Myocyte (in vitro differentiated cells): ENCODE measurements around the gene EMD. TPM values are rescaled to one million over a fixed set of nuclear protein-coding genes. Genes with fewer than 3 reads are reported as not detected.
A peak's percentile ranks its signal among the peaks of the same experiment; 100 is the strongest.

Experiments
- DNase-seq: peaks from one replicate; pipeline ENCODE4 v3.0.0-alpha.2; 2012; ENCODE audit warnings: low read depth
- total RNA-seq: library from RNA; depleted of rRNA; stranded (reverse); fragments of >200 nt; gene quantifications from 2 replicates; pipeline ENCODE4 v1.2.3, GENCODE V29; 2014

EMD gene
- total RNA-seq, 1 donor from 2014 or later: 53.2 TPM

DNA sequence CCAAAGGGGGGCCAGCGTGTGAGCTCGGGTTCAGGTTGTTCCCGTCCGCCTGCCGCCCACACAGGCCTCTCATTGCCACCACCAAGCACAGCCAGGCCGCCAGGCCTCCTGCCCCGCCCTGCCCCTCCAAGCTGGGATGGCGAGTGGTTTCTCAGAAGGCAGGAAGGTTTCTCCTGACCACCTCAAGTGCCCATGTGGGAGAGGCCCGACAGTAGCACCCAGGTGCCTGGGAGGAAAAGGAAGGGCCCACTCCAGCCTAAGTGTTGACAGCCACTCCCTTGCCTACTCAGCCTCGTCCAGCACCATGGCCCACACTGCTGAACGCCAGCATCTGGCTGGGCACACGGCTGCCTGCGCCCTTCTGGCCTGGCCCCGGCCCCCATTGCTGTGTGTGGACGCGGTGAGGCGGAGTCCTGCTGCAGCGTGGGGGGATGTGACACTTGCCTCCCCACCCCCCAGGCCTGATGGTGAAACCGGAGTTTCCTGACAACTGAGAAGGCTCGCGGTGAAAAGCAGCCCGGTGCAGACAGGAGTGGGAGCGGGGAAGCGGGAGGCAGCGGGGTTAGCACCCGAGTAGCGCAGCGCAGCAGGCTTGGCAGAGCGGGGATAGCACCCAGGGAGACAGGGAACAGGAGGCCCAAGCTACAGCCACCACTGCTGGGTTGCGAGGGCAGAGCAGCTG lies 23.9 kb upstream of the EMD start:
- no peak for DNase-seq

- no peak for DNase-seq
Observed at GRCh38 chrX:154355776-154356140, 23.3 kb upstream of the EMD start.

- no peak for DNase-seq
Observed at GRCh38 chrX:154356596-154356995, 22.5 kb upstream of the EMD start.

DNA sequence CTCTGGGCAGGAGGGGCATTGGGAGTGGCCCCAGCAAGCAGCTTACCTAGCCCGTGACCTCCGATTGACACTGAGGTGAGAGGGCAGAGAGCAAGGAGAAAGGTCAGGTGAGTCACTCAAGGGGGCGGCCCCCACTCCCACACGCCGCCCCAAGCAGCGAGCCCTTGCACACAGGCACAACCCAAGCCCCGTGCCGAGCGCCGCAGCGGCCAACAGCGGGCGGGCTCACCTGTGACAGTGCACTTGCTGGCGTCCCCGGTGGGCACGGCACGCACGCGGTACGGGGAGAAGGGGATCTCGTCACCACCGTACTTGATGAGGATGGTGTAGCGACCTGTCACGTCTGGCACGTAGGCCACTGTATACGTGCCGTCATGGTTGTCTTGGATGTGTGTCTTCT lies 21.9 kb upstream of the EMD start:
- no peak for DNase-seq

DNA sequence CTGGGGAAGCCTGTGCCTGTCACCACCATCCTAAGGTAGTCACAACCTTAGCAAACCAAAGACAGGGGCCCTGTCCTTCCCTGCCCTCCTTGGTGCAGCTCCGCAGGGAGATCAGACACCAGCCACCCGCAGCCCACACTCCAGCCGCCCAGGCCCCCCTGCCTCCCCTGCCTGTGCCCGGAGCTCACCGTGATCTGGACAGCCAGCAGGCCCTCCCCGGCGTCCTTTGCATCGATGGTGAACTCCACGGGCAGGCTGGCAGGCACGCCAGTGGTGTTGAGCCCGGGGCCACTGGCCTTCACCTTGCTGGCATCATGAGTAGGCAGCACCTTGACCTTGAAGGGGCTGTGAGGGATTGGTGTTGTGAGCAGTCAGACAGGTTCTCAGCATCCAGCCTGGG lies 21.1 kb upstream of the EMD start:
- no peak for DNase-seq

DNA sequence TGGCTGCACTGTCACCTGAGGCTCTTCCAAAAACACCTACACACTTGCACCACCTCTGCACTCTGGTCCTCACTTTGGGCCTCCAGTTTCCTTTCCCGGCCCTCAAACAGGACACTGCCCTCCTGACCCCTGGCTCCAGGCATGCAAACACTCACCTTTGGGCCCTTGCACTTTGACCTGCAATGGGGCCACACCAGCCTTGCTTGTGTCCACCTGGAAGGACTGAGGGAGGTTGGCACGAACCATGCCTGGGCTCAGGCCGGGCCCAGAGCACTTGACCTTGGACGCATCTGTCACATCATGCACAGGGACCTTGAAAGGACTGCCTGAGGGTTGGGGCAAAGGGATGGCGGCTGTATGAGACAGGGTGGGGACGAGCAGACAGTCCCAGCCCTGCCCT lies 20.3 kb upstream of the EMD start:
- no peak for DNase-seq

DNA sequence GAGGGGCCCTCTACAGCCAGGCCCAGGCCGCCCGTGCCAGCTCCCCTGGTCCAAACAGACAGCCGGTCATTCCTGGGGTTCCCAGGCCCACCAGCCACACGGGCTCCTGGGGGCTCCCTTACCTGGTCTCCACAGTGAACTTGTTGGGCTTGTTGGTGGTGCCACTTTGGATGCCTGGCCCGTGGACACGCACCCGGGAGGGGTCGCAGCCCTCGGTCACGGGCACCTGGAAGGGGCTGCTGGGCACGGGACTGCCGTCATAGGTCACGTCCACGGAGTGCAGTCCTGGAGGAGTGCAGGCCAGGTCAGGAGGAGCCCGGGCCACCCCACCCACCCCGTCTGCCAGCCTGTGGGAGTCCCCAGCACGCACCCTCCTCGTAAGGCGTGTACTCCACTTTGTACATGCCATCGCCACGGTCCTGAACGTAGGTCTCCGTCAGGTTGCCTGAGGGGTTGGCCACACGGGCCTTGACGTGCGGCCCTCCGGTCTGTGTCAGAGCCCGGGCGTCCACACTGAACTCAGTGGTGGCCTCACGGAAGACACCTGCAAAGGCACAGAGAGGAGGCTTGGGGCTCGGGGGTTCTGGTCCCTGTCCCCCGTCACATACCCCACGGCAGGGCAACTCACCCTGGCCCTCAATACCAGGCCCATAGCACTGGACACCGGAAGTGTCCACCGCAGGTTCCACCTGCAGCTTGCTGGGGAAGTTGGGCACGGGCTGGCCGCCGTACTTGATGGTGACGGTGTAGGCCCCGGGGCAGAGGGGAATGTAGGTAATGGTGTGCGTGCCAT lies 19.5 kb upstream of the EMD start:
- no peak for DNase-seq

- no peak for DNase-seq
Observed at GRCh38 chrX:154360155-154360713, 18.9 kb upstream of the EMD start.

GRCh38 chrX:154362085-154362742 lies 16.9 kb upstream of the EMD start:
- DNase-seq: no peak

GRCh38 chrX:154363706-154364439 lies 15.2 kb upstream of the EMD start:
- DNase-seq: no peak

- DNase-seq: peak; percentile 60
Observed at GRCh38 chrX:154365052-154365600, 14.0 kb upstream of the EMD start.

GRCh38 chrX:154365997-154366665 lies 13.0 kb upstream of the EMD start:
- DNase-seq: peak; percentile 34

- DNase-seq: peak; percentile 94
Observed at GRCh38 chrX:154366666-154367055, 12.4 kb upstream of the EMD start.

GRCh38 chrX:154367474-154368308 lies 11.4 kb upstream of the EMD start:
- peak; percentile 24 for DNase-seq

DNA sequence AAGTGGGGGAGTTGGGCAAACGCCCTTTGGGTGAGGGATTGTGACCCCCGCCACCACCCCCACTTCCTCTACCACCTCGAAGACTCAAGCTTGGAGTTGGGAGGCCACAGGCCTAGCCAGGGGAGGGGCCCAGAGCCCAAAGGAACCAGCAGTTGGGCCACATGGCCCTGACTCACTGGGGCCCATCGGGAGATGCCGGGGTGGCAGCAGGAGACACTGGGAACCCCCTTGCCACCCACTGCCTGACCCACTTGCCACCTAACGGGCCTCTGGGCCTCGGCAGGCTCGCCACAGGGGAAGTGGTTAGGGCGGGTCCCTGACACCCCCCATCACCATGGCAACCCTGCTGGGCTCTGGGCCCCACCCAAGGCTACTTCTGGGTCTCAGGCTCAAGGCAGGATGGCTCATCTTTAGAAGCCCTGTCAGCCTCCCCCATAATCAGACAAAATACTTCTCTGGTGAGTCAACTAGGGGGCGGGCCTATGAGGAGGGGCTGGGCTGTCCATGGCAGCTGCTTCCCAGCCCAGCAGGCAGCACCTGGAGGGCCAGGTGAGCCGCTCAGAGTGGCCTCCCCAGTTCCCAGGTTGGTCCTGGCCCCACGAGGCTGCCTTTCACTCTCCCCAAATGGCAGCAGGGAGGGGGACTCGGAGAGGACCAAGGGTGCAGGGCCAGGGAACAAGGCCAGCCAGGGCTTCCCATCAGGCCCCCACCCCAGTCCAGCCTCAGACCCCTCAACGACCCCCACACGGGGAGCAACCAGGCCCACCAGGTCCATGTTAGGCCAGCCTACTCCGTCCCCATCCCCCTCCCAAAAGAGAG lies 10.3 kb upstream of the EMD start:
- peak; percentile 94 for DNase-seq

GRCh38 chrX:154369449-154370299 lies 9.4 kb upstream of the EMD start:
- DNase-seq: peak; percentile 92

GRCh38 chrX:154370300-154371016 lies 8.6 kb upstream of the EMD start:
- peak; percentile 50 for DNase-seq
